ENCODE results near the gene GNAZ.

GNAZ gene

GRCh38 chr22:23090457-23090835 lies 20.1 kb downstream of the GNAZ start:
- Histone ChIP-seq H3K9ac (ENCODE audit: low read length) (no peak overlapping the region), H3K27ac (ENCODE audit: low read depth, low read length) (no peak overlapping the region), H3K27me3 (ENCODE audit: control insufficient read depth, insufficient read depth, low read length) (no peaks in the 10 kb centered on the region), H3K36me3 (ENCODE audit: control insufficient read depth, insufficient read depth, low read length) (0 out of 2 replicates have a peak, but pooled peaks cover under 1% of the 10 kb centered on the region), H3K9me3 (ENCODE audit: control insufficient read depth, insufficient read depth, low read depth, low read length) (no peaks in the 10 kb centered on the region), H3K4me3 (ENCODE audit: low read depth, low read length) (no peak overlapping the region), H3K4me1 (ENCODE audit: control insufficient read depth, insufficient read depth, low read length) (peaks cover 22% of the 10 kb centered on the region)

- H3K27me3 ChIP-seq (ENCODE audit: control insufficient read depth, insufficient read depth, low read length), result no peaks in the 10 kb centered on the region
- H3K4me1 ChIP-seq (ENCODE audit: control insufficient read depth, insufficient read depth, low read length), result peaks cover 19% of the 10 kb centered on the region
- peaks cover 10% of the 10 kb centered on the region; the same call in 1 of the 2 replicates for H3K36me3 ChIP-seq (ENCODE audit: control insufficient read depth, insufficient read depth, low read length)
- H3K9me3 ChIP-seq (ENCODE audit: control insufficient read depth, insufficient read depth, low read depth, low read length), result no peaks in the 10 kb centered on the region
- H3K27ac ChIP-seq (ENCODE audit: low read depth, low read length), result no peak overlapping the region
- no peak overlapping the region for H3K9ac ChIP-seq (ENCODE audit: low read length)
- no peak overlapping the region for H3K4me3 ChIP-seq (ENCODE audit: low read depth, low read length)
Measured at GRCh38 chr22:23091760-23092159, 21.4 kb downstream of the GNAZ start.

GRCh38 chr22:23092217-23092955 lies 22.1 kb downstream of the GNAZ start:
- Histone ChIP-seq H3K4me3 (ENCODE audit: low read depth, low read length) (no peak overlapping the region), H3K9ac (ENCODE audit: low read length) (no peak overlapping the region), H3K27me3 (ENCODE audit: control insufficient read depth, insufficient read depth, low read length) (no peaks in the 10 kb centered on the region), H3K36me3 (ENCODE audit: control insufficient read depth, insufficient read depth, low read length) (peaks cover 10% of the 10 kb centered on the region; the same call in 1 of the 2 replicates), H3K27ac (ENCODE audit: low read depth, low read length) (no peak overlapping the region), H3K4me1 (ENCODE audit: control insufficient read depth, insufficient read depth, low read length) (peaks cover 18% of the 10 kb centered on the region), H3K9me3 (ENCODE audit: control insufficient read depth, insufficient read depth, low read depth, low read length) (no peaks in the 10 kb centered on the region)

- Histone ChIP-seq H3K4me3 (ENCODE audit: low read depth, low read length) (no peak overlapping the region), H3K9ac (ENCODE audit: low read length) (no peak overlapping the region), H3K9me3 (ENCODE audit: control insufficient read depth, insufficient read depth, low read depth, low read length) (no peaks in the 10 kb centered on the region), H3K27ac (ENCODE audit: low read depth, low read length) (no peak overlapping the region), H3K36me3 (ENCODE audit: control insufficient read depth, insufficient read depth, low read length) (peaks cover 10% of the 10 kb centered on the region; the same call in 1 of the 2 replicates), H3K27me3 (ENCODE audit: control insufficient read depth, insufficient read depth, low read length) (no peaks in the 10 kb centered on the region), H3K4me1 (ENCODE audit: control insufficient read depth, insufficient read depth, low read length) (peaks cover 10% of the 10 kb centered on the region)
Measured at GRCh38 chr22:23093051-23093788, 22.9 kb downstream of the GNAZ start.

- H3K9me3 ChIP-seq (ENCODE audit: control insufficient read depth, insufficient read depth, low read depth, low read length), result no peaks in the 10 kb centered on the region
- peaks cover 10% of the 10 kb centered on the region; the same call in 1 of the 2 replicates for H3K36me3 ChIP-seq (ENCODE audit: control insufficient read depth, insufficient read depth, low read length)
- no peaks in the 10 kb centered on the region for H3K27me3 ChIP-seq (ENCODE audit: control insufficient read depth, insufficient read depth, low read length)
- H3K27ac ChIP-seq (ENCODE audit: low read depth, low read length), result no peak overlapping the region
- H3K4me1 ChIP-seq (ENCODE audit: control insufficient read depth, insufficient read depth, low read length), result no peaks in the 10 kb centered on the region
- no peak overlapping the region for H3K4me3 ChIP-seq (ENCODE audit: low read depth, low read length)
- no peak overlapping the region for H3K9ac ChIP-seq (ENCODE audit: low read length)
Measured at GRCh38 chr22:23094260-23094659, 23.9 kb downstream of the GNAZ start.

GRCh38 chr22:23094695-23095681 lies 24.7 kb downstream of the GNAZ start:
- no peaks in the 10 kb centered on the region for H3K9me3 ChIP-seq (ENCODE audit: control insufficient read depth, insufficient read depth, low read depth, low read length)
- H3K9ac ChIP-seq (ENCODE audit: low read length), result no peak overlapping the region
- H3K27ac ChIP-seq (ENCODE audit: low read depth, low read length), result no peak overlapping the region
- H3K4me1 ChIP-seq (ENCODE audit: control insufficient read depth, insufficient read depth, low read length), result no peaks in the 10 kb centered on the region
- no peaks in the 10 kb centered on the region for H3K27me3 ChIP-seq (ENCODE audit: control insufficient read depth, insufficient read depth, low read length)
- H3K36me3 ChIP-seq (ENCODE audit: control insufficient read depth, insufficient read depth, low read length), result peaks cover 10% of the 10 kb centered on the region; the same call in 1 of the 2 replicates
- no peak overlapping the region for H3K4me3 ChIP-seq (ENCODE audit: low read depth, low read length)

GRCh38 chr22:23095733-23096342 lies 25.5 kb downstream of the GNAZ start:
- H3K27ac ChIP-seq (ENCODE audit: low read depth, low read length), result no peak overlapping the region
- peaks cover 10% of the 10 kb centered on the region; the same call in 1 of the 2 replicates for H3K36me3 ChIP-seq (ENCODE audit: control insufficient read depth, insufficient read depth, low read length)
- H3K4me3 ChIP-seq (ENCODE audit: low read depth, low read length), result no peak overlapping the region
- H3K4me1 ChIP-seq (ENCODE audit: control insufficient read depth, insufficient read depth, low read length), result no peaks in the 10 kb centered on the region
- no peaks in the 10 kb centered on the region for H3K9me3 ChIP-seq (ENCODE audit: control insufficient read depth, insufficient read depth, low read depth, low read length)
- no peaks in the 10 kb centered on the region for H3K27me3 ChIP-seq (ENCODE audit: control insufficient read depth, insufficient read depth, low read length)
- no peak overlapping the region for H3K9ac ChIP-seq (ENCODE audit: low read length)

GRCh38 chr22:23097412-23098229 lies 27.3 kb downstream of the GNAZ start:
- H3K27me3 ChIP-seq (ENCODE audit: control insufficient read depth, insufficient read depth, low read length), result no peaks in the 10 kb centered on the region
- no peak overlapping the region for H3K4me3 ChIP-seq (ENCODE audit: low read depth, low read length)
- no peak overlapping the region for H3K9ac ChIP-seq (ENCODE audit: low read length)
- no peak overlapping the region for H3K27ac ChIP-seq (ENCODE audit: low read depth, low read length)
- H3K9me3 ChIP-seq (ENCODE audit: control insufficient read depth, insufficient read depth, low read depth, low read length), result no peaks in the 10 kb centered on the region
- H3K36me3 ChIP-seq (ENCODE audit: control insufficient read depth, insufficient read depth, low read length), result peaks cover 10% of the 10 kb centered on the region; the same call in 1 of the 2 replicates
- no peaks in the 10 kb centered on the region for H3K4me1 ChIP-seq (ENCODE audit: control insufficient read depth, insufficient read depth, low read length)

- Histone ChIP-seq H3K36me3 (ENCODE audit: control insufficient read depth, insufficient read depth, low read length) (peaks cover 10% of the 10 kb centered on the region; the same call in 1 of the 2 replicates), H3K9me3 (ENCODE audit: control insufficient read depth, insufficient read depth, low read depth, low read length) (no peaks in the 10 kb centered on the region), H3K4me3 (ENCODE audit: low read depth, low read length) (no peak overlapping the region), H3K9ac (ENCODE audit: low read length) (no peak overlapping the region), H3K4me1 (ENCODE audit: control insufficient read depth, insufficient read depth, low read length) (no peaks in the 10 kb centered on the region), H3K27me3 (ENCODE audit: control insufficient read depth, insufficient read depth, low read length) (no peaks in the 10 kb centered on the region), H3K27ac (ENCODE audit: low read depth, low read length) (no peak overlapping the region)
Measured at GRCh38 chr22:23098230-23098705, 27.9 kb downstream of the GNAZ start.

All from HUES6 (cell line).